Lower leg skin (tissue), 4 donors: ENCODE results near the gene BANF2. TPM values are rescaled to one million over a fixed set of nuclear protein-coding genes. Genes with fewer than 3 reads are reported as not detected.
"Not testable (repeated sequence)": the region's sequence is repeated elsewhere in the genome, so short reads cannot be mapped to it uniquely, and the experiment has no call there.

Experiments used
- DNase-seq, 2 donors: peaks; one replicate each; pipeline ENCODE4 v3.0.0-alpha.2; 2019; ENCODE audit warnings: low spot score in 2 of 2
- H3K4me3 ChIP-seq: fragments of 200-600 bp; sonication (generic); 2 replicates; pipeline ENCODE4 v1.5.1; 2017; ENCODE audit warnings: mild to moderate bottlenecking, low read depth; ENCODE audit not compliant: poor library complexity, severe bottlenecking
- POLR2A ChIP-seq, 2 donors: fragments of 450-650 bp; IDR thresholded peaks; one replicate each; pipeline ENCODE4 v1.6.1; 2016 to 2017; ENCODE audit warnings: antibody characterized with exemption in 2 of 2, mild to moderate bottlenecking in 1 of 2, moderate library complexity in 1 of 2
- WGBS, 2 donors: methylation state at CpG; one replicate each; pipeline ENCODE4 v1.1.5; 2018; 5-methylcytosine and 5-hydroxymethylcytosine counted together
- intact Hi-C: fragments of 100-400 bp; cut with DNase I; formaldehyde crosslinking; loops from one replicate; pipeline ENCODE4 v1.15.0; 2023; ENCODE audit warnings: low total_unique reads
- total RNA-seq, 4 donors: library from RNA; depleted of rRNA; stranded (reverse); fragments of >200 nt; gene quantifications; one replicate each; pipeline ENCODE4 v1.1.0, GENCODE V29; 2016
- TF ChIP-seq, protein P1 (sequence below), 3 donors: fragments of 450-650 bp; IDR thresholded peaks; one replicate each; pipeline ENCODE4 v1.5.1; 2016; ENCODE audit warnings: antibody characterized with exemption in 3 of 3, mild to moderate bottlenecking in 3 of 3, moderate library complexity in 2 of 3

BANF2 gene
- total RNA-seq, 4 donors from 2014 or later, result not detected

DNA sequence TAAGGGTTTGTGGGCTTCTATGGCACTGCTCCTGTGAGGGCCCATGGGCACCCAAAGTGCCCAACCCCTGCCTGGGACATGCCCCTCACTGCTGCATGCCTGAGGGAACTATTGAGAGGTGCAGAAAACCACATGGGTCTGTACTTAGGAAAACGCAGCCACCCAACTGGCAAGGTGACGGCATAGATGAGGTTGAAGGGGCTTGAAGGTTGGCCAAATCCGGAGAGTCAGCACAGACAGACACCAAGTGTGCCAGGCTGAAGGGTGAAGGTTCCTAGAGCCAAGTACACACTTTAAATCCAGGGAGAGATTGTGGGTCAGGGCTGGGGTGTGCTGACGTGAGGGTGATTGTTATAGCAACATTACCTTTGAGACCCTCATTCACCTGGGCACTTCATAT is 6.2 kb downstream of the BANF2 start:
- WGBS, 2 donors, result 64 to 95% methylated on average over 4 of the region's 4 CpGs
- no peak for DNase-seq
- intact Hi-C loops, result no loop called here
- H3K4me3 ChIP-seq, result no peak overlapping the region
- TF ChIP-seq, protein P1, sequence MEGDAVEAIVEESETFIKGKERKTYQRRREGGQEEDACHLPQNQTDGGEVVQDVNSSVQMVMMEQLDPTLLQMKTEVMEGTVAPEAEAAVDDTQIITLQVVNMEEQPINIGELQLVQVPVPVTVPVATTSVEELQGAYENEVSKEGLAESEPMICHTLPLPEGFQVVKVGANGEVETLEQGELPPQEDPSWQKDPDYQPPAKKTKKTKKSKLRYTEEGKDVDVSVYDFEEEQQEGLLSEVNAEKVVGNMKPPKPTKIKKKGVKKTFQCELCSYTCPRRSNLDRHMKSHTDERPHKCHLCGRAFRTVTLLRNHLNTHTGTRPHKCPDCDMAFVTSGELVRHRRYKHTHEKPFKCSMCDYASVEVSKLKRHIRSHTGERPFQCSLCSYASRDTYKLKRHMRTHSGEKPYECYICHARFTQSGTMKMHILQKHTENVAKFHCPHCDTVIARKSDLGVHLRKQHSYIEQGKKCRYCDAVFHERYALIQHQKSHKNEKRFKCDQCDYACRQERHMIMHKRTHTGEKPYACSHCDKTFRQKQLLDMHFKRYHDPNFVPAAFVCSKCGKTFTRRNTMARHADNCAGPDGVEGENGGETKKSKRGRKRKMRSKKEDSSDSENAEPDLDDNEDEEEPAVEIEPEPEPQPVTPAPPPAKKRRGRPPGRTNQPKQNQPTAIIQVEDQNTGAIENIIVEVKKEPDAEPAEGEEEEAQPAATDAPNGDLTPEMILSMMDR (IDR thresholded peaks at IDR 0.05), result no peak
- TF ChIP-seq POLR2A (IDR thresholded peaks at IDR 0.05), result no peak

DNA sequence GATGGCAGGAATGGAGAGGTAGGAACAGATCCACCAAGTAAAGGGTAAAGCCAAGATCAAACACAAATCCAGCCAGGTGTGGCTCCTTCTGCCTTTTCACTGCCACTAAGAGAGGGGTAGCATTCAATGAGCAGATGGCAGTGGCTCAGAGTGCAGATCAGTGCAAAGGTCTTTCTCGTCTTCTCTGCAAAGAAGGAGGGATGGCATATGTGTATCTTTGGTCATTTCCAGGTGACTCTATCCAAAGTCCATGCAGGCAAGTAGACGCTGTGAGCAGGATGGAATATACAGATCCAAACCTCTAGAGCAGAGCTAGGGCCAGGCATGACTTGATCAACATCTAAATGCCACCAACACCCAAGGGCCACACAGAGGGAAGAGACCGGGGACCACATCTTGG is 6.9 kb downstream of the BANF2 start:
- H3K4me3 ChIP-seq, result no peak overlapping the region
- no peak for DNase-seq
- WGBS, 2 donors, result 65 to 91% methylated on average over 3 of the region's 3 CpGs
- intact Hi-C loops, result no loop called here
- TF ChIP-seq, protein P1 (IDR thresholded peaks at IDR 0.05), result no peak
- no peak for TF ChIP-seq POLR2A (IDR thresholded peaks at IDR 0.05)

DNA sequence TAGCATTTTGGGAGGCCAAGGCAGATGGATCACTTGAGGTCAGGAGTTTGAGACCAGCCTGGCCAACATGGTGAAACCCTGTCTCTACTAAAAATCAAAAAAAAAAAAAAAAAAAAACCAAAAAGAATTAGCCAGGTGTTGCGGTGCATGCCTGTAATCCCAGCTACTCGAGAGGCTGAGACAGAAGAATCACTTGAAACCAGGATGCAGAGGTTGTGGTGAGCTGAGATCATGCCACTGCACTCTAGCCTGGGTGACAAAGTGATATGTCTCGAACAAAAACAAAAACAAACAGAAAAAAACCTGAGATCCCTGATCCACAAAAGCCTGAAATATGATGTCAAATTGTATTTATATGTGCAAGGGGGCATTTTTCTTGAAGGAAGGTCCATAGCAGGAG is 8.2 kb downstream of the BANF2 start:
- 83 to 86% methylated on average over 3 of the region's 3 CpGs for WGBS, 2 donors
- intact Hi-C loops, H3K4me3 ChIP-seq, DNase-seq: not testable (repeated sequence)

DNA sequence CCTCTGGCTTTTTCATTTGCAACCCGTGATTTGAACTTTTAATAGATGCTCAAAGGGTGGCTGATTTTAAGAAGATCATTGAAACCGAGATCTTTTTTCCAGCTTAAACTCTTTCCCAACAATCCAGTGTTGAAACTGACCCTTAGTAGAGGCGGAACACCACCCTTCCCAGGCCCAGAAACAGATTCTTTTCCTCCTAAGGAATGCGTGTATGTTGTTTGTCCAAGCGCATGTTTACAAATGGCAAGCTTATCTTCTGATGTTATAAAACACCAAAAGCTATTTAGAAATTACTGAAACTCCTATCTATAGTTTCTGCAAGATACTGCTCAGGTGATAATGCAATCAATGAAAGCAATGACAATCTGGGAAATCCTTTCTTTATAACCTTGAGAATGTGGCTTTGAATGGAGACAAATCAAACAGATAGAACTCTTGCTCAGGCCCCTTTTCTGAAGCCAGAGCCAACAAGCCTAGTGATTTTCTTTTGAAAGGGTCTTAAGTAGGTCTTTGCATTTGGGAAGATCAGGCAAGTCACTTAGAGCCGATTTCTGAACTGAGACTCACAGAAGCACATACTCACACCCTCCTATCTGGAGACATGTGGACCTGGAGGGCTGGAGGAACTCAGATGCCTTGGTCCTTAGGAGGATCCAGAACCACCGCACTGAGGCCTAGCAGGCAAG is 9.1 kb downstream of the BANF2 start:
- DNase-seq, result no peak
- intact Hi-C loops, result no loop called here
- WGBS, 2 donors, result 95 to 96% methylated on average over 7 of the region's 7 CpGs
- TF ChIP-seq, protein P1 (IDR thresholded peaks at IDR 0.05), result no peak
- no peak overlapping the region for H3K4me3 ChIP-seq

DNA sequence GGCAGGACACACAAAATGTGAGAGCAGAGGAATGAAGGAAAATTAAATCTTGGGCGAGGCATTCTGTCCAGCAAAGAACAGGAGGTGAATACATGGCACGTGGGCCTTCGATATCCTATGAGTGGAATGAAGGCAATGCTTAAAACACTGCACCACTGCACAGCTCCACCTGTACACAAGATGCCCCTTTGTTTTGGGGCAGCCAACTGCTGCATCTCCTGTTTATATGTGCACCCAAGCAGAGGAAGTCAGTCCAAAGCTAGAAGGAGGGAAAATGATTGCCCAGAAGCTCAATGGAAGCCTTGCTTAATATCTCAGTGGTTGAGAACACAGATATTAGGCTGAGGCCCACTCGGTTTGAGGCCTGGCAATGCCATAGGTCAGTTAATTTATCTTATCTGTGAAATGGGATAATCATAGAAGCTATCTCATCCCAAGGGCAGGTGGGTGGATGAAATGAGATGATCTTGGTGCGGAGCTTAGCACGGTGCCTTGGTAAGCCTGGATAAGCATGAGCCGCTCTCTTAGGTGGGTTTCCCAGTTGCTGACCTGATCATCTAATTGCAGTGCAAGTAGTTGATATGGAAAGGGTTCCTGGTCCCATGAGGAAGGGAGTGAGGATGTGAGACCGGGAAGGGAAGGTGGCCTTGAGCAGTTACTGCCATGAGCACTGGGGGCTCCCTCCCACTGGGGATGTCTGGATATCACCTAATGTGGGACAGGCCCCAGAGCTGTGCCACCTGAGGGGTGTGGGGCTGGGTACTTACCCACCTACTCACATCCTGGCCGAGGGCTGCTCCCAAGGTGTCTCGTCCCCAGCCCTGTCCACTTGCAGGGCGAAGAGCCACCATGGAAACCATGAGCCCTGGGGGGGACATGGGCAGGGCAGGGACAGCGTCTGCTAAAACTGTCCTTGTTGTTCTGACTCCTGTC is 9.9 kb downstream of the BANF2 start:
- H3K4me3 ChIP-seq, result no peak overlapping the region
- DNase-seq, result no peak
- intact Hi-C loops, result no loop called here
- 86 to 90% methylated on average over 12 of the region's 12 CpGs for WGBS, 2 donors
- no peak for TF ChIP-seq POLR2A (IDR thresholded peaks at IDR 0.05)
- TF ChIP-seq, protein P1 (IDR thresholded peaks at IDR 0.05), result no peak
